ENCODE measurements around the gene KRT40. TPM values are rescaled to one million over a fixed set of nuclear protein-coding genes. Genes with fewer than 3 reads are reported as not detected.

KRT40 gene
- total and polyA plus RNA-seq, 12 donors = not detected

- no peak overlapping the region for H3K27ac ChIP-seq
- no peaks in the 10 kb centered on the region for H3K36me3 ChIP-seq (replicated peaks in 1 of 2)
- 72 to 93% (median 82%) methylated on average over 1 of the region's 1 CpG for WGBS, 4 donors
- TF ChIP-seq POLR2A (IDR thresholded peaks at IDR 0.05) (no peak), CTCF (IDR thresholded peaks at IDR 0.05) (no peak)
- H3K27me3 ChIP-seq = no peaks in the 10 kb centered on the region
- intact Hi-C loops (cut with DNase I) = no loop called here
- no peaks in the 10 kb centered on the region for H3K9me3 ChIP-seq (replicated peaks in 1 of 3)
- H3K4me1 ChIP-seq (replicated peaks in 1 of 2) = no peaks in the 10 kb centered on the region
- no peak overlapping the region for H3K4me3 ChIP-seq
- no peak for DNase-seq
These were observed 22.5 kb downstream of the KRT40 start for GRCh38 chr17:40961591-40961990.

- no peak overlapping the region for H3K4me3 ChIP-seq
- no peaks in the 10 kb centered on the region for H3K9me3 ChIP-seq (replicated peaks in 1 of 3)
- TF ChIP-seq POLR2A (IDR thresholded peaks at IDR 0.05) (no peak), CTCF (IDR thresholded peaks at IDR 0.05) (no peak)
- H3K4me1 ChIP-seq (replicated peaks in 1 of 2) = no peaks in the 10 kb centered on the region
- intact Hi-C loops (cut with DNase I) = no loop called here
- 72 to 76% (median 74%) methylated on average over 10 of the region's 10 CpGs for WGBS, 4 donors
- no peaks in the 10 kb centered on the region for H3K36me3 ChIP-seq (replicated peaks in 1 of 2)
- no peaks in the 10 kb centered on the region for H3K27me3 ChIP-seq
- H3K27ac ChIP-seq = no peak overlapping the region
- peak in 3 of 7 donors; percentile 15 to 54 (median 22) for DNase-seq
These were observed 24.0 kb downstream of the KRT40 start for GRCh38 chr17:40960144-40960543.

GRCh38 chr17:40958086-40958953 lies 25.8 kb downstream of the KRT40 start:
- WGBS, 4 donors = 81 to 87% (median 84%) methylated on average over 12 of the region's 12 CpGs
- no peaks in the 10 kb centered on the region for H3K4me1 ChIP-seq (replicated peaks in 1 of 2)
- TF ChIP-seq POLR2A (IDR thresholded peaks at IDR 0.05) = no peak
- no peak for TF ChIP-seq CTCF (IDR thresholded peaks at IDR 0.05)
- H3K27me3 ChIP-seq = no peaks in the 10 kb centered on the region
- no peak for DNase-seq
- H3K4me3 ChIP-seq = no peak overlapping the region
- intact Hi-C loops (cut with DNase I) = loop anchor here in 1 of 2 donors (10.0 kb wide), 1 partner anchor 376 kb away; no protein-coding TSS in a partner anchor
- no peak overlapping the region for H3K27ac ChIP-seq
- H3K36me3 ChIP-seq (replicated peaks in 1 of 2) = no peaks in the 10 kb centered on the region
- no peaks in the 10 kb centered on the region for H3K9me3 ChIP-seq (replicated peaks in 1 of 3)

GRCh38 chr17:40956401-40957254 lies 27.5 kb downstream of the KRT40 start:
- DNase-seq = no peak
- Histone ChIP-seq H3K27ac (no peak overlapping the region), H3K4me3 (no peak overlapping the region), H3K27me3 (no peaks in the 10 kb centered on the region), H3K4me1 (replicated peaks in 1 of 2) (no peaks in the 10 kb centered on the region), H3K36me3 (replicated peaks in 1 of 2) (no peaks in the 10 kb centered on the region), H3K9me3 (replicated peaks in 1 of 3) (no peaks in the 10 kb centered on the region)
- 64 to 77% (median 71%) methylated on average over 8 of the region's 8 CpGs for WGBS, 4 donors
- TF ChIP-seq CTCF (IDR thresholded peaks at IDR 0.05) (no peak), POLR2A (IDR thresholded peaks at IDR 0.05) (no peak)
- intact Hi-C loops (cut with DNase I) = loop anchor here in 1 of 2 donors (10.0 kb wide), 1 partner anchor 378 kb away; no protein-coding TSS in a partner anchor

Data from adrenal gland (tissue), 12 donors.